Measurements from ENCODE around the gene CSKMT. TPM values are rescaled to one million over a fixed set of nuclear protein-coding genes. Genes with fewer than 3 reads are reported as not detected.

CSKMT gene
- total RNA-seq, 1 donor, result 11.2 TPM

DNA sequence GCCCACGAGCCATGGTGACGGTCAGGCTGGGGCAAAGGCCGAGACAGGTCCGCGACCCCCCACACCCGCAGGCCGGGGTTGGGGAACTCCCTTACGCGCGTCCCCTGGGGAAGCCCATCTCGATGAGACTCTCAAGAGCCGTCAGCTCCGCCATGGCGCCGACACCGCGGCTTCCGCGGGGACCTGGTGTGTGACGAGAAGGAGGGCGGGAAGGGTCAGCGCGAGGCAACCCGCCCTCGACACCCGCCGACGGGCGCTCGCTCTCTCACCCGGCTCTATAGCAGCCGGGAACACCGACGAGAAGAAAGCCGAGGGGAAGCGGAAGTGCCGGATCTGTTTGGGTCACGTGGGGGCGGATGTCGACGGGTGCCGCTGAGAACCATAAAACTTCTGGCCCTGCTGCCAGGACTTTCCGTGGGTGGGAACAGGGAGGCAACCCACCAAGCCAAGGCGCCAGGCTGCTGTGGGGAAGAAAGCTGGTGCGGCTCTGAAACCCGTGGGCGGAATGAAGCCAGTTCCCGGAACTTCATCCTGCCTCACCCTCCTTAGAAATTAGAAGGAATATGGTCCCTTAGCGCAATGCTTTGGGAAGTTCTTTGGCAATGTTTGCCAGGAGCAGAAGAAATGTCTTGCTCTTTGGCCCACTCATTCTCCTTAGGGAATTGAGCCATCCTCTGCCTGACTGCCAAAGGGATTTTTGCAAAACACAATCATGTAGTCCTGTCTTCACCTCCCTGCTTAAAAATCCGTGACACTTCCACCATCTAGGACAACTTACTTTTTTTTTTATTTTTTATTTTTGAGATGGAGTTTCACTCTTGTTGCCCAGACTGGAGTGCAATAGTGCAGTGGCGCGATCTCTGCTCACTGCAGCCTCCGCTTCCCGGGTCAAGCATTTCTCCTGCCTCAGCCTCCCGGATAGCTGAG lies 13.9 kb downstream of the CSKMT start, which contains the start of gene UBXN1:
TSS of gene UBXN1 (minus strand) at position 304 of the 927 bp plus-strand sequence. CDS start at position 154, 150 bp downstream.
- H3K4me1 ChIP-seq (ENCODE audit: insufficient read depth, low read length), result peaks cover 23% of the 10 kb centered on the region
- no peaks in the 10 kb centered on the region for H4K20me1 ChIP-seq (ENCODE audit: insufficient read depth, low read length)
- H2AFZ ChIP-seq (ENCODE audit: low read length), result peak within 1 kb of the TSS; percentile 81
- H3K4me2 ChIP-seq (ENCODE audit: insufficient read depth, low read length), result peak within 1 kb of the TSS; percentile 86
- no peaks in the 10 kb centered on the region for H3K9me3 ChIP-seq (ENCODE audit: low read depth, low read length)
- no peaks in the 10 kb centered on the region for H3K27me3 ChIP-seq (ENCODE audit: insufficient read depth, low read length)
- peaks cover 32% of the 10 kb centered on the region for H3K79me2 ChIP-seq (ENCODE audit: insufficient read depth, low read length)
- peak; percentile 97 for DNase-seq (ENCODE audit: insufficient read length, low spot score, missing footprints)
- H3K4me3 ChIP-seq (ENCODE audit: insufficient read depth, low read length), result peak within 1 kb of the TSS; percentile 83
- no peak for TF ChIP-seq CTCF (IDR thresholded peaks at IDR 0.05; ENCODE audit: extremely low read depth, low read depth, low read length)
- H3K36me3 ChIP-seq (ENCODE audit: insufficient read depth, low read length), result peaks cover 26% of the 10 kb centered on the region
- H3K27ac ChIP-seq (ENCODE audit: low read depth, low read length), result peak within 1 kb of the TSS; percentile 84

- H3K9me3 ChIP-seq (ENCODE audit: low read depth, low read length), result no peaks in the 10 kb centered on the region
- peak overlapping the region; percentile 16 for H2AFZ ChIP-seq (ENCODE audit: low read length)
- H3K27me3 ChIP-seq (ENCODE audit: insufficient read depth, low read length), result no peaks in the 10 kb centered on the region
- H3K36me3 ChIP-seq (ENCODE audit: insufficient read depth, low read length), result peaks cover 21% of the 10 kb centered on the region
- TF ChIP-seq CTCF (IDR thresholded peaks at IDR 0.05; ENCODE audit: extremely low read depth, low read depth, low read length), result peak; percentile 65
- H3K79me2 ChIP-seq (ENCODE audit: insufficient read depth, low read length), result peaks cover 27% of the 10 kb centered on the region
- H3K4me1 ChIP-seq (ENCODE audit: insufficient read depth, low read length), result peaks cover 23% of the 10 kb centered on the region
- H3K4me2 ChIP-seq (ENCODE audit: insufficient read depth, low read length), result no peak overlapping the region
- H3K4me3 ChIP-seq (ENCODE audit: insufficient read depth, low read length), result no peak overlapping the region
- no peaks in the 10 kb centered on the region for H4K20me1 ChIP-seq (ENCODE audit: insufficient read depth, low read length)
- no peak overlapping the region for H3K27ac ChIP-seq (ENCODE audit: low read depth, low read length)
- peak; percentile 95 for DNase-seq (ENCODE audit: insufficient read length, low spot score, missing footprints)
Measured at GRCh38 chr11:62680825-62681240, 15.7 kb downstream of the CSKMT start.

DNA sequence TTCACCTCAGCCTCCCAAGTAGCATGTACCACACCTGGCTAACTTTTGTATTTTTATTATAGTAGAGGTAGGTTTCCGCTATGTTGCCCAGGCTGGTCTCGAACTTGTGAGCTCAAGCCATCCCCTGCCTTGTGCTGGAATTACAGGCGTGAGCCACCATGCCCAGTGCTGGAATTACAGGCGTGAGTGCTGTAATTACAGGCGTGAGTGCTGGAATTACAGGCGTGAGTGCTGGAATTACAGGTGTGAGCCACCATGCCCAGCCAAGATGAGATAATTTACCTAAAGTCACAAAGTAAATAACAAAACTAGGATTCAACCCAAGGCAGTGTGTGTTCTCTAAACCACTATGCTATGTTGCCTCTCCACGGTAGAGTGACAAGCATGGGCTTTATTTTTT lies 17.4 kb downstream of the CSKMT start:
- H3K4me3 ChIP-seq (ENCODE audit: insufficient read depth, low read length), result no peak overlapping the region

More for the DNA sequence above, 17.4 kb downstream of the CSKMT start:
- no peak overlapping the region for H3K4me2 ChIP-seq (ENCODE audit: insufficient read depth, low read length)
- H3K4me1 ChIP-seq (ENCODE audit: insufficient read depth, low read length), result peaks cover 22% of the 10 kb centered on the region
- H3K79me2 ChIP-seq (ENCODE audit: insufficient read depth, low read length), result peaks cover 13% of the 10 kb centered on the region
- H3K36me3 ChIP-seq (ENCODE audit: insufficient read depth, low read length), result peaks cover 6% of the 10 kb centered on the region
- H3K9me3 ChIP-seq (ENCODE audit: low read depth, low read length), result no peaks in the 10 kb centered on the region
- H4K20me1 ChIP-seq (ENCODE audit: insufficient read depth, low read length), result no peaks in the 10 kb centered on the region
- no peak overlapping the region for H3K27ac ChIP-seq (ENCODE audit: low read depth, low read length)
- no peaks in the 10 kb centered on the region for H3K27me3 ChIP-seq (ENCODE audit: insufficient read depth, low read length)
- DNase-seq (ENCODE audit: insufficient read length, low spot score, missing footprints), result no peak
- TF ChIP-seq CTCF (IDR thresholded peaks at IDR 0.05; ENCODE audit: extremely low read depth, low read depth, low read length), result no peak
- H2AFZ ChIP-seq (ENCODE audit: low read length), result no peak overlapping the region

All from osteoblast (primary cell).